Gastrocnemius medialis (tissue), 4 donors: ENCODE measurements around the gene ERAP2.

ENCODE experiments used
- POLR2A ChIP-seq, 2 donors: fragments of 450-650 bp; IDR thresholded peaks; one replicate each; pipeline ENCODE4 v1.6.1; 2017; ENCODE audit warnings: antibody characterized with exemption in 2 of 2, mild to moderate bottlenecking in 2 of 2, moderate library complexity in 2 of 2
- TF ChIP-seq, protein P1 (sequence below), 5 experiments: fragments of 450-650 bp in 3 of 5; fragments of 200-600 bp in 2 of 5; sonication (generic) in 2 of 5; IDR thresholded peaks in 4 of 5; conservative IDR thresholded peaks in 1 of 5; 1 replicate in 4 of 5; 2 replicates in 1 of 5; pipeline ENCODE4 v1.5.1; 2016 to 2019; ENCODE audit warnings: antibody characterized with exemption in 5 of 5, mild to moderate bottlenecking in 3 of 5, moderate library complexity in 3 of 5

DNA sequence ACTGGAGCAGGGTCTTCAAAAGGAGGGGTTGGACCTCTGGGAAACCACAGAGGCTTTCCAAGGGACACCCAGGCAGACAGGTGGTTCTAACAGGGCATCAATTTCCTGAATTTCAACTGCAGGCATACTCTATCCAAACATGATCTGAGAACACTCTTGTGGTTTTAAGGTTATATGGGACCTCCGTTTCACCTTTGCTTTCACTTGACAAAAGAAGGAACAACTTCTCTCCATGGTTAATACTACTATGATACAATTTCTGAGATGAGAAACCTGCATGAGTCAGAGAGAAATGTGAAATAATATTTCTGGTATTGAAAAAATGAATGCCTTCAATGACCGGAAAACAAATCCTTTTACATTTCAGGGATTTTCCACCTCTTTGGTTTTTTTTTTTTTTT is 40.5 kb upstream of the ERAP2 start:
- TF ChIP-seq, protein P1, sequence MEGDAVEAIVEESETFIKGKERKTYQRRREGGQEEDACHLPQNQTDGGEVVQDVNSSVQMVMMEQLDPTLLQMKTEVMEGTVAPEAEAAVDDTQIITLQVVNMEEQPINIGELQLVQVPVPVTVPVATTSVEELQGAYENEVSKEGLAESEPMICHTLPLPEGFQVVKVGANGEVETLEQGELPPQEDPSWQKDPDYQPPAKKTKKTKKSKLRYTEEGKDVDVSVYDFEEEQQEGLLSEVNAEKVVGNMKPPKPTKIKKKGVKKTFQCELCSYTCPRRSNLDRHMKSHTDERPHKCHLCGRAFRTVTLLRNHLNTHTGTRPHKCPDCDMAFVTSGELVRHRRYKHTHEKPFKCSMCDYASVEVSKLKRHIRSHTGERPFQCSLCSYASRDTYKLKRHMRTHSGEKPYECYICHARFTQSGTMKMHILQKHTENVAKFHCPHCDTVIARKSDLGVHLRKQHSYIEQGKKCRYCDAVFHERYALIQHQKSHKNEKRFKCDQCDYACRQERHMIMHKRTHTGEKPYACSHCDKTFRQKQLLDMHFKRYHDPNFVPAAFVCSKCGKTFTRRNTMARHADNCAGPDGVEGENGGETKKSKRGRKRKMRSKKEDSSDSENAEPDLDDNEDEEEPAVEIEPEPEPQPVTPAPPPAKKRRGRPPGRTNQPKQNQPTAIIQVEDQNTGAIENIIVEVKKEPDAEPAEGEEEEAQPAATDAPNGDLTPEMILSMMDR (IDR thresholded peaks at IDR 0.05 in 4 of 5, conservative IDR thresholded peaks at IDR 0.05 in 1 of 5): no peak
- TF ChIP-seq POLR2A (IDR thresholded peaks at IDR 0.05): no peak
